ENCODE results near the gene FBL. TPM values are rescaled to one million over a fixed set of nuclear protein-coding genes. Genes with fewer than 3 reads are reported as not detected.

The FBL gene
- total and polyA plus RNA-seq, 2 of the 8 experiments (the other 6 are each of a cell fraction or from before 2014, with no cell fraction given), result 790 to 1,361 TPM

- no peak for TF ChIP-seq TAF7 (optimal IDR thresholded peaks at IDR 0.05; ENCODE audit: borderline replicate concordance, low read depth, low read length)
- TF ChIP-seq SIN3A (conservative IDR thresholded peaks at IDR 0.05 in 1 of 2, IDR thresholded peaks at IDR 0.05 in 1 of 2; ENCODE audit: low read depth in 1 of 2, low read length in 2 of 2), result no peak
These were observed 19.8 kb downstream of the FBL start (continued) for GRCh38 chr19:39826311-39826945.
